Uterus (tissue), 4 donors: ENCODE results near the gene GPR63. TPM values are rescaled to one million over a fixed set of nuclear protein-coding genes. Genes with fewer than 3 reads are reported as not detected.

ENCODE experiments used
- DNase-seq, 2 donors: peaks; one replicate each; pipeline ENCODE4 v3.0.0-alpha.2; 2019 to 2020
- H3K27ac ChIP-seq, 2 donors: fragments of 200-600 bp; sonication (generic); 1 replicate in 1 of 2; 2 replicates in 1 of 2; pipeline ENCODE4 v1.5.1; 2016 to 2018
- H3K27me3 ChIP-seq, 2 donors: fragments of 200-600 bp; sonication (generic); one replicate each; pipeline ENCODE4 v1.5.1; 2018 to 2019; ENCODE audit warnings: control low read depth in 1 of 2
- H3K36me3 ChIP-seq, 2 donors: fragments of 200-600 bp; sonication (generic); one replicate each; pipeline ENCODE4 v1.5.1; 2019; ENCODE audit warnings: control low read depth in 1 of 2
- H3K4me1 ChIP-seq, 2 donors: fragments of 200-600 bp; sonication (generic); one replicate each; pipeline ENCODE4 v1.5.1; 2018 to 2019; ENCODE audit warnings: control low read depth in 1 of 2
- H3K4me3 ChIP-seq, 2 donors: fragments of 200-600 bp; sonication (generic); 1 replicate in 1 of 2; 2 replicates in 1 of 2; pipeline ENCODE4 v1.5.1; 2018 to 2019; ENCODE audit warnings: mild to moderate bottlenecking in 1 of 2
- H3K9me3 ChIP-seq, 2 donors: fragments of 200-600 bp; sonication (generic); one replicate each; pipeline ENCODE4 v1.5.1; 2019; ENCODE audit warnings: control low read depth in 1 of 2
- POLR2A ChIP-seq, 2 donors: fragments of 450-650 bp; IDR thresholded peaks; one replicate each; pipeline ENCODE4 v1.6.1; 2016; ENCODE audit warnings: antibody characterized with exemption in 2 of 2, mild to moderate bottlenecking in 1 of 2, moderate library complexity in 1 of 2
- intact Hi-C: fragments of 100-400 bp; cut with DNase I; formaldehyde crosslinking; loops from one replicate; pipeline ENCODE4 v1.15.1; 2023; ENCODE audit warnings: low total_unique reads
- total RNA-seq, 4 donors: library from RNA; depleted of rRNA in 3 of 4; stranded (reverse); fragments of >200 nt in 3 of 4; gene quantifications; one replicate each; pipeline versions ENCODE4 v1.1.0 to v1.2.4, GENCODE V29; 2014 to 2023
- TF ChIP-seq, protein P1 (sequence below), 4 experiments: fragments of 200-600 bp in 2 of 4; fragments of 450-650 bp in 2 of 4; sonication (generic) in 2 of 4; IDR thresholded peaks; one replicate each; pipeline ENCODE4 v1.5.1; 2016 to 2019; ENCODE audit warnings: antibody characterized with exemption in 4 of 4, mild to moderate bottlenecking in 2 of 4, moderate library complexity in 1 of 4
- donor health status: DM: yes; HTN: yes; CAD: no.

The GPR63 gene
- total RNA-seq, 4 donors from 2014 or later: 0.26 to 5.5 (median 2.5) TPM

DNA sequence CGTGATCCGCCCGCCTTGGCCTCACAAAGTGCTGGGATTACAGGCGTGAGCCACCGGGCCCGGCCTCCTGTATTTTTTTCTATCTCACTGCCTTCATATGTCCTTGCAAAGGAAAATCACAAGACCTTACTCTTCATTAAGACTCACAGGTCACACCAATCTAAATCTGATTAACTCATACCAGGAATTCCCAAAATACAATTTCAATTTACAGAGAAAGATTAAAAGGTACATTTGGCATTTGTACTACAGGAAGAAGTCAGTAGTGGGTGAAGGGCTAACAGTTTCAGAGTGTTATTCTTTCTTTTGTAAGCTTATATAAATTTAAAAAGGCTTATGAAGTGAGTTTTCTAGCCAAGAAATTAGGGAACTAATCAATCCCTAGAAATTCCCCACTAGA, 87.4 kb downstream of the GPR63 start:
- Histone ChIP-seq H3K4me3 (no peak overlapping the region), H3K27ac (no peak overlapping the region), H3K9me3 (no peaks in the 10 kb centered on the region), H3K27me3 (no peaks in the 10 kb centered on the region), H3K36me3 (no peaks in the 10 kb centered on the region), H3K4me1 (no peaks in the 10 kb centered on the region)
- no peak for DNase-seq
- intact Hi-C loops: no loop called here
- no peak for TF ChIP-seq POLR2A (IDR thresholded peaks at IDR 0.05)
- TF ChIP-seq, protein P1, sequence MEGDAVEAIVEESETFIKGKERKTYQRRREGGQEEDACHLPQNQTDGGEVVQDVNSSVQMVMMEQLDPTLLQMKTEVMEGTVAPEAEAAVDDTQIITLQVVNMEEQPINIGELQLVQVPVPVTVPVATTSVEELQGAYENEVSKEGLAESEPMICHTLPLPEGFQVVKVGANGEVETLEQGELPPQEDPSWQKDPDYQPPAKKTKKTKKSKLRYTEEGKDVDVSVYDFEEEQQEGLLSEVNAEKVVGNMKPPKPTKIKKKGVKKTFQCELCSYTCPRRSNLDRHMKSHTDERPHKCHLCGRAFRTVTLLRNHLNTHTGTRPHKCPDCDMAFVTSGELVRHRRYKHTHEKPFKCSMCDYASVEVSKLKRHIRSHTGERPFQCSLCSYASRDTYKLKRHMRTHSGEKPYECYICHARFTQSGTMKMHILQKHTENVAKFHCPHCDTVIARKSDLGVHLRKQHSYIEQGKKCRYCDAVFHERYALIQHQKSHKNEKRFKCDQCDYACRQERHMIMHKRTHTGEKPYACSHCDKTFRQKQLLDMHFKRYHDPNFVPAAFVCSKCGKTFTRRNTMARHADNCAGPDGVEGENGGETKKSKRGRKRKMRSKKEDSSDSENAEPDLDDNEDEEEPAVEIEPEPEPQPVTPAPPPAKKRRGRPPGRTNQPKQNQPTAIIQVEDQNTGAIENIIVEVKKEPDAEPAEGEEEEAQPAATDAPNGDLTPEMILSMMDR (IDR thresholded peaks at IDR 0.05): no peak

Other genes starting within 250 kb of the GPR63 start
- gene NDUFAF4, start 60.4 kb upstream of the GPR63 start, total RNA-seq: 10 to 100 TPM; 21.1 to 88.6 (median 29.1) TPM
- 1 to 10 TPM in 2 of 4 donors, under 1 TPM in 1, not detected in 1; 0.24 to 2.9 (median 1.0) TPM for gene KLHL32, start 87.3 kb upstream of the GPR63 start, total RNA-seq